Left cardiac atrium (tissue), 4 donors: Measurements from ENCODE around the gene LRRC14B. TPM values are rescaled to one million over a fixed set of nuclear protein-coding genes. Genes with fewer than 3 reads are reported as not detected.
A peak's percentile ranks its signal among the peaks of the same experiment; 100 is the strongest.
"Not testable (repeated sequence)": the region's sequence is repeated elsewhere in the genome, so short reads cannot be mapped to it uniquely, and the experiment has no call there.

Source experiments
- ATAC-seq, 2 donors: fragments of 200-7000 bp; cut with Tn5 transposase; one replicate each; pipeline ENCODE4 v1.9.1; 2020; ENCODE audit warnings: mild to moderate bottlenecking in 2 of 2, moderate library complexity in 2 of 2
- DNase-seq: peaks from one replicate; pipeline ENCODE4 v3.0.0-alpha.2; 2020
- intact Hi-C, 2 donors: fragments of 100-400 bp; cut with DNase I; formaldehyde crosslinking; loops; one replicate each; pipeline versions ENCODE4 v1.14.1 to v1.15.1; 2022 to 2023
- total RNA-seq, 2 donors: library from RNA; stranded (reverse); fragmentation: NEBNext Ultra II Directional; extraction: Animal tissue kit (Norgen Biotek cat#: 25700); gene quantifications; one replicate each; pipeline ENCODE4 v1.2.1, GENCODE V29; 2021
- donor health status: DM: no; HTN: yes; CAD: no.
- donor health status: DM: no; HTN: yes; CAD: no; lungs with severe emphysema.
- donor health status: DM: yes; HTN: yes; CAD: no.
- donor health status: Dilated cardiomyopathy.

Gene LRRC14B
- total RNA-seq, 2 donors from 2014 or later = 16.5 to 35.9 TPM

DNA sequence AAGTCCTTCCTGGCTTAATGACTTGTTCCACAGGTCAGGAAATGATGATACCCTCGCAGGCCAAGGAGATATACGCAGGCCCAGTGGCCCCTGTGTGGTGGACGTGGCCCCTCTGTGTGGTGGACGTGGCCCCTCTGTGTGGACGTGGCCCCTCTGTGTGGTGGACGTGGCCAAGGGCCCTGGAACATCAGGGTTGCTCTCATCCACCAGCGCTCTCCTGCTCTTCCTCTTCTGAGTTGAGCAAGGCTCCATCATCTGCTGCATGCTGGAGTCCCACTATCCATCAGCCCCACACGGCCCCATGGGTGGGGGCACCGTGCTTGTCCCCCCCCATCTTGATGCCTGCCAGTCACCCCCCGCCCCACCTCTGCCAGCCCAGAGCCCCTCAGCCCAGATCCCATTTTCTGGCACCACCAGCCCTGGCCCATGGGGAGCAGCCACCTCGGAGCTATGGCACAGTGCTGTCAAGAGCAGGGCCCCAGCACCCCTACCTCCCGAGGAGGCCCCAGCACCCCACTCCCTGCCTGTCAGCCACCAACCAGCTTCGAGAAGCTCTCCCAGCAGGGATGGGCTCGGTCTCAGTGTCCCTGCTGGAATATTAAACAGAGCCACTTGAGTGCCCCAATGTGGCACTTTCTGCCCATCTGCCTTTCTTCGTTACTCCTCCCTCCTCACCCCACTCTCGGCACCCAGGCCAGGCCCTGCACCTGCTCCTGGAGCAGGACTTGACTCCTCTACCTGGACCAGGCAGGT, 8.1 kb downstream of the LRRC14B start:
- ATAC-seq = no peak
- DNase-seq = no peak
- intact Hi-C loops = no loop called here

DNA sequence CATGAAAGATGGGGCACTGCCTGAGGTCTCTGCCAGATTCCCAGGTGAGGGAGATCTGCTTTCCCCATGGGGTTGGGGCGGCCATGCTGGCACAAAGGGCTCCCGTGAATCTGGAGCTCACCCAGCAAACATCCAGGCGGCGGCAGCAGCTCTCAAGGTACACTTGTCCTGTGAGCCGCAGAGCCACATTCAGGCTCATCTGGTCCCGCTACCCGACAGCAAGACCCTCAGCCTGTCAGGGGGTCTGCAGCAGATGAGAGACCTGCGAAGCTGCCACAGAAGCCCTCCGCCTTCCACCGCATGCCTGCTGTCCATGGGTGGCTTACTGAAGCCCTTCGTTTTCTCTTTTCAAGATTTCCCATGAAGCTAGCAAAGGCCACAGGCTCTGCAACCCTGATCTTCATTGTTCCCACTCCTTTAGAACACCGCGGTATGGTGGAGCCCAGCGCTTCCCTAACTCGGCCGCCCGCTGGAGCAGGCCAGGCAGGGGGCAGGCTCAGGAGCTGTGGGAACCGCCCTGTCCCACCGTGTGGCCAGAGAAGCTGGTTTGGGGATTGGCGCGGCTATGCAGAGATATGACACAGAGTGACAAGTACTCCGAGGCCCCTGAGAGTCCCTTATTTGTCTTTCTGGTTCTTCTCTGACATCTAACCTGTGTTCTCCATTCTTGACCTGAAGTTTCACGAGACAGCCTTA, 8.8 kb downstream of the LRRC14B start:
- intact Hi-C loops = no loop called here
- DNase-seq = no peak
- peak; percentile 67 to 77 for ATAC-seq

DNA sequence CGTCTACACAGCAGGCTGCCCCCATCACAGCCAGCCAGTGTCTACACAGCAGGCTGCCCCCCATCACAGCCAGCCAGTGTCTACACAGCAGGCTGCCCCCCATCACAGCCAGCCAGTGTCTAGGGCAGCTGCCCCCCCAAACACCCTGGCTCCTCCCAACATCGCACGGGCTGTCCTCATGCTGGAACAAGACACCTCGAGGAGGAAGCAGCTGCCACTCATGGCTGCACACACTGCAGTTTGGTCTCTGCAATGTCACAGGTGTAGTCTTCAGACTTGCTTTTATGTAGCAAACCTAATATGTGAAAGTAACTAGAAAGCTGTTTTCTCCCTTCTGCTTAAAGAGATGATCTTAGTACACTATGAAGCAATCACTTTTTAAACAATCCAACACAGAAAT, 9.7 kb downstream of the LRRC14B start:
- ATAC-seq (no peak), DNase-seq (no peak)
- intact Hi-C loops = no loop called here

DNA sequence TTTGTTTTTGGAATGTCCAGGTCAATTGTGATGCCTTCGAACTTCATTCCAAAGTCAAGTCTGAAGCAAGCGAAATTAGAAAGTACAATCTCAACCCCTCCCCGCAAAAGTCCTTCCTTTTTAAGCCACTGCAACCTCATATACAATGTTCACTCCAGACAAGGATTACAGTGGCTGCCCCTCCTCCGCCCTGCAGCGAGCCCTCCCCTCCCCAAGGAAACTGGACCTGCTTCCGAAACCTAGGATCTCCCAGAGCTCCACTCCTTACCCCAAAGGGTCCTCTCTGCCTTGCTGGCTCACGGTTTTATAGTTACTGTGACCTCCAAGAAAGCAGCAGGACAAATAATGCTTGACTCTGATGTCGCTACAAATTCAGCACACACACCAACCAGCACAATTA, 10.4 kb downstream of the LRRC14B start:
- no peak for ATAC-seq
- intact Hi-C loops = no loop called here
- DNase-seq = no peak

DNA sequence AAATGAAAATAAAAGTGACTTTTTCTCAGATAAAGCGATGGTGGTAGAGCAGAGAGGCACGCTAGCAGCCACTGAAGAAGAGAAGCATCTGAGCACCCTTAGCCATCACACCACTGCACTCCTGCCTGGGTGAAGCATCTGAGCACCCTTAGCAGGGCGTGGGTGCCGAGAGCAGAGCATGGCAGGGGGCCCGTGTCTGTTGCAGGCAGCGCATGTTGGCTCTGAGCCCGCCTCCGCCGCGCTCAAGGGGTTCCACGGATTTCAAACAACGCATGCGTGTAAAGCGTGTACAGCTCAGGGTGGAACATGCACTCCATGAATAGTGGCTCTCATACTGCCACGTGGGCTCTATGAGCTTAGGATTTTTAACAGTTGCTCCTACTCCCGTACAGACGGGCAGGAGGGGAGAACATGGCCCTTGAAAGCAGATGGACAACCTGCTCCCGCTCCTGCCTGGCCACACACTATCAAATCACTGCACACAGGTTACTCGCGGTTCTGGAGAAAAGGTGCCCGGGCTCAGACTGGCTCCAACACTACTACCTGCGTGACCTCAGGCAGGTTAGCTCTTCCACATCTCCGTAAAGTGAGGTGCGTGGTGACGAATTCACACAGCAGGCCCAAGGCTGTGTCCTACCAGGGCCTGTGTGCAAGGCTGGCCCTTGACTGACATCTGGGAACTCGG, 12.1 kb downstream of the LRRC14B start:
- no peak for DNase-seq
- intact Hi-C loops = no loop called here
- ATAC-seq = no peak

DNA sequence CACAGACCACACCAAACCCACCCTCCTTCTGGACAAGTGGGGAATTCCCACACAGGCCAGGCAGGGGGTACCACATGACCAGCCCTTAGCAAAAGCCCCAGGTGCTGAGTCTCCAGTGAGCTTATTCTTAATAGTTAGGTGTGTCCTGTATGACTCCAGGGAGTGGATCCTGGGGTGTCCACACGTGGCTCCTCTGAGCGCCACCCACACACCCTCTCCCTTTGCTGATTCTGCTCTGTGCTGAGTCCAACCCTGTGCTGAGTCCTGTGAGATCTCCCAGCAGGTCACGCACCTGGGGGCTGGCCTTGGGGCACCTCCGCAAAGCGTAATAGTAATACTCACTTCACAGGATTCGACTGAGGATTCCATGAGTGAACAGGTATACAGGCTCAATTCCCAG, 12.7 kb downstream of the LRRC14B start:
- intact Hi-C loops = no loop called here
- ATAC-seq (no peak), DNase-seq (no peak)

DNA sequence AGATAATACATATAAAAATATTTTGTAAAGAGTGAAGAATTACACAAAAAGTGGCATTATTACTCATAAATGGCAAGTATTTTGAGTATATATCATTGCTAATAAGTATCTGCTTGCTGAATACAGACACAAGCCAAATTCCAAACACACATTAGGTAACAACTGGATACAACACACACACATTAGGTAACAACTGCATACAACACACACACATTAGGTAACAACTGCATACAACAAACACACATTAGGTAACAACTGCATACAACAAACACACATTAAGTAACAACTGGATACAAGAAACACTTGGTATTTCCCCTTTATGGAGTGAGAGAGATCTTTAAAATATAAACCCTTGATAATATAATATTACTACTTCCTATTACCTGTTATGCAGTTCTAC, 13.2 kb downstream of the LRRC14B start:
- no peak for DNase-seq
- intact Hi-C loops = no loop called here

DNA sequence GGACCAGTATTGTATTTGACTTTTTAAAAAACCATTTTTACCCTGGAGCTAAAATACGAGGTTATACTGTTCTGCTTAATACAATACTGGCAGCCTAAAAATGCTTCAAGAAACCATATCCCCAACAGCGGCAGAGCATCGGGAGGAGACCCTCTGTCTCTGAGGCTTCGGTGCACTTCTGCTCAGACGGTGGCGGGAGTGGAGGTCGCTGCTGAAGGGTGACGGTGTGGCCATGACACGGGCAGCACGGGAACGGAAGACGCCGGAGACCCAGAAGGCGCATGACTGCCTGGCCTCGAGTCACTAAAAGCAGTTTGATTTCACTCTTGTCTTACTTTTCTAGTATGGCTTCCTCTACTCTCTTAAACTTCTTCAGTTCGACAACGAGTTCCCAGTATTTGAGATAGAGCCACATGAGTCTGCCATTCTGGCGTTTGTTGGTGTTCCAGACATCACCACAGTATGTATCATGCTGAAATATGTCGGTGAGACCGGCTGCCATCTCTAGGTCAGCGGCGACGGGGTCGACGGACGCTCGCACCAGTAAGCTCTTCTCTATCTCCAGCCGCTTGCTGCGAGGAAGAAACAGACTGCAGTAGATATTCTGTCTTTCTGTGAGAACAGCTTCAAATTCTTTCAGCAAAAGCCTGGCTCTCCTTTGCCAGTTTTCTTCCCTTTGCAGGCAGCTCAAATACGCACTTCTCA, 13.8 kb downstream of the LRRC14B start:
- intact Hi-C loops = no loop called here
- no peak for ATAC-seq
- no peak for DNase-seq

More for the DNA sequence above, 13.2 kb downstream of the LRRC14B start:
- ATAC-seq = no peak

DNA sequence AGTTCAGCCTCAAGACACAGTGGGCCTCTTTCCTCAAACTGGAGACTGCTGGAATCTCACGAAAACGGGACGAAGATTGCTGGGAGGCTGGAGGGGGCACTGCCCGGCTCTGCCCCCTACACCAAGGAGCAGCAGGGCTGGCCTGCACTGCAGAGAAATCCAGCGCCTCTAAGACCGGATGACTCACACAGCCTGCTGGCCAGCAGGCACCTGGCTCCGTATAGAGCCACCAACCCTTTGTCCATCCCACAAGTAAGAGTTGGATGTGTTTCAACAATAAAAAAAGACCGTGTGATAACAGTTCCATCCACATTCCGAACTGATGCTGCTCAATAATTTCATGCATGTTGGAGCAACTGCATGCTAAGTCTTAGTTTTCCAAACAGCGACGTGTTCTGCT, 15.1 kb downstream of the LRRC14B start:
- peak; percentile 42 for DNase-seq
- peak; percentile 89 to 92 for ATAC-seq

DNA sequence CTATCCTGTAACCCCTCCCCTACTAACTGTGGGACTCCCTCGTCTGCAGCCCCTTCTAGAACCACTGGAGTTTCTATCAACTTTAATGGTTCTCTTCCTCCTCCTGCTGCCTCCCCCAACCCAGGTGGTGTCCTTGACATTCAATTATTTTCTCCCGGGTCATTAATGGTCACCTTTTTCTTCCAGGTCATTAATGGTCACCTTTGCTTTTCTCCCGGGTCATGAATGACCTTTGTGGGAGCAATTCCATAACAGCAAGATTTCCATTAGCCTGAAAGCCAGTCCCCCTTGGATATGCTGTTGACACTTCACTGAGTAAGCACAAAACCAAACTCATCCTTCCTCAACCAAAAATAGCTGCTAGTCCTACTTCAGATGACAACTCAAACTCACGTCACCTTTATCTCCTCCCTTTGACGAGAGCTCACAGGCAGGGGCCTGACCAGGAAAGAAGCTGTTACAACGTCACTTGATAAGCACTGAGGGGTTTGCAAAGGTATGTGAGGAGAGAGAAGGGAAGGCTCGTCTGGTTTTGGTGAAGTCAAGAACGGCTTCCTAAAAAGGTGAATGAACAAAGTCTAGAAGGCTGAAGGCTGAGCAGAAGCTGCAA, 15.7 kb downstream of the LRRC14B start:
- ATAC-seq = peak; percentile 51 to 78
- intact Hi-C loops = no loop called here
- DNase-seq = no peak

More for the DNA sequence above, 15.1 kb downstream of the LRRC14B start:
- intact Hi-C loops = no loop called here

DNA sequence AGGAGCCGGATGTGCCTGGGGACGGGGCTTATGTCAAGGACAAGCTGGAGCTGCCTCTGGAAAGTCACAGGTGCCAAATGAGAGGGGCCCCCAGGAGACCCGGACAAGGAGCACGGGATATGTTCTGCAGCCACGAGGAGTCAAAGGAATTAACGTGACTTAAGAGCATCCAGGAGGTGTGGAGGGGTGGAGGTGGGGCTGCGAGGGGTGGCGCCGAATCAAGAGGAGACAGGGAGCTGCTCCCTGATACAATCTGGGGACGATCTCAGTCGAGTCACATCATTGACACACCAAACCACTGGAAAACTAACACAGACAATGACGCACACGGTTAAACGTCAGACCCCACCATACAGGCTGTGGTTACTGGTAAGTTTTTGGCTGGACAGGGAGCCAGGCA, 16.3 kb downstream of the LRRC14B start:
- ATAC-seq (peak; percentile 21 to 22), DNase-seq (no peak)
- intact Hi-C loops = no loop called here

DNA sequence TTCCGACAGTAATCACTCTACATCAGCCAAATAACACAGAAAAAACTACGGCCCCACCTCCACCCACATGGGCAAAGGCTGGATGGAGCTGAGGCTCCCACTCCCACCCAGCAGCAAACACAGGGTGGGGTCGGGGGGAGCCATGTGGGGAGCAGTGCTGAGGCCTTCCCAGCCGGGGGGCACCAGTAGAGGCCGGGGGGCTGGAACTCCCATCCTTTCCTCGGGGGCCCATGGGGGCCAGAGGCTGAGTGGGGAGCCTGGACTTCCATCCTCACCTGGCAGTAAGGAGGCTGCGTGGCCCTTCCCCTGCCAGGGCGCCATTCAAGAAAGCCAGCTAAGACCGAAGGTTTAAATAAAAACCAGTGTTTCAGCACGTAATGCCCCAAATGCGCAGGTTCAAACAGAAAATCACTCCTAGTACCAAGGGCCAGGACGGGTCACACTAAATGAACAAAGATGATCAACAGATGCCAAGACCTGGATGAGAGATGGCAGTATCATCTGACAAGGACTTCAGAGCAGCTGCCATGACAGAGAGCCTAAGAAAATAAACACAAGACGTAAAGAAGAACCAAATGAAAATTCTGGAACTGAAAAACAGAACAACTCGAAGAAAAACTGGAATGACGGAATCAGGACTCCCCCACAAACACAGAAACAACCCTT, 17.3 kb downstream of the LRRC14B start:
- DNase-seq = no peak
- intact Hi-C loops = no loop called here
- no peak for ATAC-seq

DNA sequence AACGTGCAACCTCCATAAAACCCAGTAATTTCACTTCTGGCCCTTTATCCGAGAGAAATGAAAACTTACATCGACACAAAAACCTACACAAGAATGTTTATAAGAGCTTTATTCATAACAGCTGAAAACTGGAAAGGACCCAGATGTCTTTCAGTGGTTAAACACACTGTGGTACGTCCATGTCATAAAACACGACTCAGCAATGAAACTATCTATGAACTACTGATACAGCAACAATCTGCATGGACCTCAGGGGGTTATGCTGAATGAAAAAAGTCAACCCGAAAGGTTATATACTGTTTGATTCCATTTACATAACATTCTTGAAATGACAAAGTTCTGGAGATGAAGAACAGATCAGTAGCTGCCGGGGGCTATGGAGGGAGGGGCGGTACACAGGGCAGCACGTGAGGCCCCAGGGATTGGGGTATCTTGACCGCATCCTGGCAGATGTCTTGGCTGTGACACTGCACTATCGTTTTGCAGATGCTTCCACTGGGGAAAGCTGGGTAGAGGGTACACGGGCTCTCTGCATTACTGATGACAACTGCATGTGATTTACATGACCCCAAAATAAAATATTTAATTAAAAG, 22.6 kb downstream of the LRRC14B start:
- no peak for DNase-seq
- ATAC-seq = no peak
- intact Hi-C loops = no loop called here

DNA sequence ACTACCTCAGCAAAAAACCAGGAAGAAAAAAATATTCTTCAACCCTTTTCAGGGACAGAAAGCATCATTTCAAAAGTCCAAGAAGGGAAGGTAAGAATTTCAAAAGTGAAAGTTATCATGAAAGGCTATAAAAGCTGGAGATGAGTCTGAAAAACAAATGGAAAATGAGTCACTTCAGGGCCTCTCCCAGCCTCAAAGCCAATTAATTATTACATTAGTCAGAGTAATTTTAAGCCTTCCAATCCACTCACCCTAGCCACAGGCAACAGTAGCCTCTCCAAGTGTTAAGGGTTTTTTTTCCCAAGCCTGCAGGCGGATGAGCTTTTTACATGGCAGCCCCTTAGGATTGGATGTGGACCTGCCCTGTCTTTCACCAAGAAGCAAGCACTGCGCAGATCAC, 24.0 kb downstream of the LRRC14B start:
- intact Hi-C loops, ATAC-seq, DNase-seq: not testable (repeated sequence)

DNA sequence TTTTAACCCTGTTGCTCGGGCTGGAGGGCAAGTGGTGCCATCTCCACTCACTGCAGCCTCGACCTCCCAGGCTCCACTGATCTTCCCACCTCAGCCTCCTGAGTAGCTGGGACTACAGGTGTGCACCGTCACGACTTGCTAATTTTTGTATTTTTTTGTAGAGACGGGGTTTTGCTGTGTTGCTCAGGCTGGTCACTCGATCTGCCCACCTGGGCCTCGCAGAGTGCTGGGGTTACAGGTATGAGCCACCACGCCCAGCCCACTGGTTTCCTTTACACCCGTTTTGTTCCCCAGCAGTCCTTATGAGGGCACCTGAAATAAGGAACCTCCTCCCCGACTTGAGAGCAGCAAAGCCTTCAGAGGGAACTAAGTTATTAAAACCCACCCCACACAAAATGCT, 24.8 kb downstream of the LRRC14B start:
- DNase-seq, intact Hi-C loops, ATAC-seq: not testable (repeated sequence)

DNA sequence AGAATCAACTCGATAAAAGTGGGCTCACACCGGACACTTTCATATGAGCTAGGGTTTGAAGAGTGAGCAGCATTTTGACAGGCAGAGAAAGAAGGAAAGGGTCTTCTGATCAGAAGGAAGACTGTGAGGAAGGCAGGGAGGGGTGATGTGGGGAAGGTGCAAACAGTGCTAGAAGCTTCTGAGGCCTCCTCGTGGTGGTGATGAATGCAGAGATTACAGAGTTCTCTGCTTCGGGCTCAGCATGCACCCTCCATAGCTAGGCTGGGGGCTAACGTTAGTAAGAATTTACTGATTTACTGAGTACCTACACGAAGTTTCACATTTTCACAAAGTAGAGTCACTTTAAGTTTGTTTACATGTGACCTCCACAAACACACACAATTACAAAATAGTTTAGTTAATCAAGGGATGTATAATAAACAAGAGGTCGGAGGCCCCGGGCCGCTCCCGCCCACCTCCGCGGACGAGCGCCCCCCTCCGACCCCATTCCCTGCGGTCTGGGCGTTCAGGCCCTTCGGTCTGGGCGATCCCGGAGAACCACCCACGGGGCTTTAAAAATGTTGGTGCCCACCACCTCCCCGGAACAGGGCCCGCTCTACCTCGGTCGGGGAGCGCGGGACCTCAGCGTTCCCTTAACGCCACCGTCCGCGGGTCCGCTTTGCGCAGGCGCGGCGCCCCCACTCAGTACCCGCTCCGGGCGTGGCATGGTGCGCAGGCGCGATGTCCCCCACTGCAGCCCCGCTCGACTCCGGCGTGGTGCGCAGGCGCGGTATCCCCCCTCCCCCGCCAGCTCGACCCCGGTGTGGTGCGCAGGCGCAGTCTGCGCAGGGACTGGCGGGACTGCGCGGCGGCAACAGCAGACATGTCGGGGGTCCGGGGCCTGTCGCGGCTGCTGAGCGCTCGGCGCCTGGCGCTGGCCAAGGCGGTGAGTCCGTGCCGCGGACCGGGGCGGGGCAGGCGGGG, 26.5 kb downstream of the LRRC14B start, which contains the start of the genes CCDC127 and SDHA:
Gene CCDC127 (minus strand): TSS at position 660 of the 963 bp plus-strand sequence. CDS start 1,304 bp downstream, outside the sequence.
Gene SDHA (plus strand): TSS at position 827 of the 963 bp plus-strand sequence. CDS start 36 bp downstream, at position 863.
- intact Hi-C loops = not testable (repeated sequence)
- ATAC-seq (peak; percentile 96 to 97), DNase-seq (peak; percentile 99)
